Kidney tubule cell (primary cell): ENCODE results near the gene GAPDH.
"Not testable (repeated sequence)": the region's sequence is repeated elsewhere in the genome, so short reads cannot be mapped to it uniquely, and the experiment has no call there.

ENCODE experiments used
- DNase-seq: peaks from one replicate; pipeline ENCODE4 v3.0.0-alpha.2; 2018; ENCODE audit warnings: low spot score

Gene GAPDH

DNA sequence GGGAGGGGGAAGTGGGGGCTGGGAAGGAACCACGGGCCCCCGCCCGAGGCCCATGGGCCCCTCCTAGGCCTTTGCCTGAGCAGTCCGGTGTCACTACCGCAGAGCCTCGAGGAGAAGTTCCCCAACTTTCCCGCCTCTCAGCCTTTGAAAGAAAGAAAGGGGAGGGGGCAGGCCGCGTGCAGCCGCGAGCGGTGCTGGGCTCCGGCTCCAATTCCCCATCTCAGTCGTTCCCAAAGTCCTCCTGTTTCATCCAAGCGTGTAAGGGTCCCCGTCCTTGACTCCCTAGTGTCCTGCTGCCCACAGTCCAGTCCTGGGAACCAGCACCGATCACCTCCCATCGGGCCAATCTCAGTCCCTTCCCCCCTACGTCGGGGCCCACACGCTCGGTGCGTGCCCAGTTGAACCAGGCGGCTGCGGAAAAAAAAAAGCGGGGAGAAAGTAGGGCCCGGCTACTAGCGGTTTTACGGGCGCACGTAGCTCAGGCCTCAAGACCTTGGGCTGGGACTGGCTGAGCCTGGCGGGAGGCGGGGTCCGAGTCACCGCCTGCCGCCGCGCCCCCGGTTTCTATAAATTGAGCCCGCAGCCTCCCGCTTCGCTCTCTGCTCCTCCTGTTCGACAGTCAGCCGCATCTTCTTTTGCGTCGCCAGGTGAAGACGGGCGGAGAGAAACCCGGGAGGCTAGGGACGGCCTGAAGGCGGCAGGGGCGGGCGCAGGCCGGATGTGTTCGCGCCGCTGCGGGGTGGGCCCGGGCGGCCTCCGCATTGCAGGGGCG is at the start of gene GAPDH:
GAPDH (plus strand) TSS at position 595 of the 772 bp plus-strand sequence. CDS start 316 bp downstream, outside the sequence.
- peak; percentile 99 for DNase-seq

DNA sequence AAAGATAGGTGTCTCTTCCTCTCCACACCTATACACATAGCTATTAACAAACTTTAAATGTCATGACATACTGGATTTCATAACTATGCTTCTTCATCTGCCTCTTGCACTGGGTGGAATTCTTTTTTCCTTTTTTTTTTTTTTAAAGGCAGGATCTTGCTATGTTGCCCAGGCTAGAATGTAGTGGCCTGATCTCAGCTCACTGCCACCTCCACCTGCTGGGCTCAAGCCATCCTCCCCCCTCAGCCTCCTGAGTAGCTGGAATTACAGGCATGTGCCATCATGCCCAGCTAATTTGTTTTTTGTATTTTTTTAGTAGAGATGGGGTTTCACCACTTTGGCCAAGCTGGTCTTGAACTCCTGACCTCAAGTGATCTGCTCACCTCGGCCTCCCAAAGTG is 46.1 kb upstream of the GAPDH start:
- DNase-seq, result no peak

- DNase-seq, result no peak
Measured at GRCh38 chr12:6489449-6489848, 44.9 kb upstream of the GAPDH start.

DNA sequence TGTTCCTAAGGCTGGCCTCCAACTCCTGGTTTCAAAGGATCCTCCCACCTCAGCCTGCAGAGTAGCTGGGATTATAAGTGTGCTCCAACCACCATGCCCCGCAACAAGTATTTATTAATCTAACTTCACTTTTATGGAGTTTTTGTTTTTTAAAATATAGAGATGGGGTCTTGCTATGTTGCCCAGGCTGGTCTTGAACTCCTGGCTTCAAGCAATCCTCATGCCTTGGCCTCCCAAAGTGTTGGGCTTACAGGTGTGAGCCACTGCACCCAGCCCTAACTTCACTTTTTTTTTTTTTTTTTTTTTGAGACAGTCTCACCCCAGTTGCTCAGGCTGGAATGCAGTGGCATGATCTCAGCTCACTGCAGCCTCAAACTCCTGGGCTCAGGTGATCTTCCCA is 43.6 kb upstream of the GAPDH start:
- DNase-seq, result not testable (repeated sequence)

DNA sequence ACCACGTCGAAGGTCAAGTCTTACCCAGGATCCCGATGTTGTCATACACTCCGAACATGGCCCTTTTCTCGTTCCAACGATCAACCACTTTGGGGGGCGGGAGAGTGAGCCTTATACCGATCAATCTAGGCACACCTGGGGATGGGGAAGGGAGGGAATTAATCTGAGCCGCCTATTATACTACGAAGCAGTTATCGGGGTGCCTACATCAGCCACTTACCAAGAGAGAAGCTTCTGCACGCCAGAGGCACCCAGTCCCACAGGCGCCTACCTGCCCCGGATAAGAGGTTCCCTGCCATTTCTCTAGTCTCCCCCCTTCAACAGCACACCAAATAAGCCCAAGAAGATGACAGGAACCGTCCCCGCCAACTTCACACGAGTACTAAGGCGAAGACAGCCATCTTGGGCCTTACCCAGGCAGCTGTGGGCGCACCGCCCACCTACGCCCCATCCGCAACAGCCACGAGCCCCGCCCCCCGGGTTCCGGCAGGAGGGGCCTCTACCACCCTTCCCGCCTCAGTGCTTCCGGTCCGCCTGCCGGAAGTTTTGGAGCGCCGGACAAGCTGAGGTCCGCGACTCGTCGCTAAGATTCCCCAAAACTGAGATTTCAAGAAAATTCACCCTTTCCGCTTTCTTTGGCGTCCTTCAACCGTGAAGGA is 41.4 kb upstream of the GAPDH start, which contains the start of gene MRPL51:
MRPL51 (minus strand) TSS at position 425 of the 659 bp plus-strand sequence; CDS start at position 299, 126 bp downstream.
- DNase-seq, result peak; percentile 95

DNA sequence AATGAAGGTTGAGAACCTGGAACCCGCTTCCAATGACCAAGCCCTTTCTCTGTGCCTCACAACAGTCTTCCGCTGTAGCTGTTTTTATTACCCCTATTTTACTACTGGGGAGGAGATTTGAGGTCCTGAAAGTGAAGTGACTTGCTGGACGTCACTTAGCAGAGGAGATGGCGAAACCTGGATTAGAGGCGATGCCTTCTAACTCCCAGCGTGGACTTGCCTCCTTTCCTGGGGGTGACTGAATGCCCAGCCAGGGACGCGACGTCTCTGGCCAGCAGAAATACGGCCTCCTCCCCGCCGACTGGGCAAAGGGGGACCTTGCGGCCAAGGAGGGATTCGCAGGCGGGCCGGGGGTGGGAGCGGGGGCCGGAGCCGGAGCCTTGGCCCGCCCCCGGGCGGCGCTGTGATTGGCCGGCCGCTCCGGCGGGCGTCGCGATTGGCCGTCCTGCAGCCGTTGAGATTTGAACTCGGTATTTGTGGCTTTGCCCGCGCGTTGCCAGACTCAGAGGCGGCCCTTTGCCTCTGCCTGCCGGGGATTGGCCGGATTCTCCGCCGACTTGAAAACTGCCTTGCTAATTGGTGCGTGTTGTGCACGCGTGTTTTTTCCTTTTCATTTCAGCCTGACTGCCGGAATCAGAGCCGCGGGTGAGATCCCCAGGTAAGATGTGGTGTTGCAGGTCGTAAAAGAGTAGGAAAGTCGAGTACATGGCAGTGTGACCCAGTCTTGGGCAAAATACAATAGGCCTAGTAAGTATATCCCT is 40.6 kb upstream of the GAPDH start, which contains the start of gene NCAPD2:
NCAPD2 (plus strand) TSS at position 606 of the 761 bp plus-strand sequence. CDS start 997 bp downstream, outside the sequence.
- DNase-seq, result peak; percentile 97

DNA sequence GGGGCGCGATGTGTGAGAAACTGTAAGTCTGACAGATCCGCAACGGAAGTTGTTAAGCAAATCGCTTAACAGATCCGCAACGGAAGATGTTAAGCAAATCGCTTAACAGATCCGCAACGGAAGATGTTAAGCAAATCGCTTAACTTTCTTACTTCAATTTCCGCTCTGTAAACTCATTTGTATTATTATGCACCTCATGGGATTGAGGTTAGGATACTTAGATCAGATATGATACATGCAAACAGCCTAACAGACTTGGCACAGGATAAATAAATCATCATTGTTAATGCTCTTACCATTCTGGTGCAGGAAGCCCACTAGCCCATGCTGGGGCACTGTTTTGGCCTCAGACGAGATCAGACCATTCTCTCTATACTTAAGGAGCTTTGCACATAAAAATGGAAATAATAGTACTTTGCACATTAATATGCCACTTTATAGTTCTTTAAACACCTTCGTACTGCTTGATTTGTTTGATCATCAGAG is 40.0 kb upstream of the GAPDH start:
- DNase-seq, result peak; percentile 37

GRCh38 chr12:6494968-6495367 is 39.3 kb upstream of the GAPDH start:
- DNase-seq, result no peak

GRCh38 chr12:6497291-6497690 is 37.0 kb upstream of the GAPDH start:
- not testable (repeated sequence) for DNase-seq

- DNase-seq, result no peak
Measured at GRCh38 chr12:6500466-6500865, 33.9 kb upstream of the GAPDH start.

DNA sequence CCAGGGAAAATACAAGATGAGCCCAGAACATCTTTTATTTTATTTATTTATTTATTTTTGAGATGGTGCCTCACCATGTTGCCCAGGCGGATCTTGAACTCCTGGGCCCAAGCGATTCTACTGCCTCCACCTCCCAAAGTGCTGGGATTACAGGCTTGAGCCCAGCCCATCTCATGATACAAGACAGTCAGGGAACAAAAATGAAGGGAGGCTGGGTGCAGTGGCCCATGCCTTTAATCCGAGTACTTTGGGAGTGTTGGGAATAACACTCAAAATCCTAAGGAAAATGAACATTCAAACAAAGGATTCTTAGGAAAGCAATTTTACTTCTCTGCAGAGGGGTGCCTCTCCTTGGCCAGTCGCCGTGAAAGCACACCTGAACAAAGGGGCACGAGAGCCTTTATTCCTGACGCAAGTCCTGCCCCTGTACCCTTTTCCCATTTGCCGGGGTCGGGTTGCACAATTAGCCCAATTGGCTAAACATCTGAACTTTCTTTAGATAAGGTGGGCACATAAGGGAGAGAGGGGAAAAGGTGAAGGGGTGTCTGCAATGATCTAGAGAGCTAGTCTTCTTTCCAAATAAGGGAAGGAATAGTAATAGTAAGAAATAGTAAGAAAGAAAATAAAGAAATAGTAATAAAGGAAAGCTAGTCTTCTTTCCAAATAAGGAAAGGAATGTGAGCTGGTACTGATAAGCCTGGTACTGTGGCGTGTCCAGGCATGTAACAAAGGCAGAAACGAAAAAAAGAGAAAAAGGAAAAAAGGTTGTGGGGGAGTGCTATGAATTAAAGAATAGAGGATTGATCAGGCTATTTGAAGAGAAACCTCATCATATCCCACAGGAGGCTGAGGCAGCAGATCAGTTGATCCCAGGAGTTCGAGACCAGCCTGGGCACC is 27.0 kb upstream of the GAPDH start:
- DNase-seq, result no peak

DNA sequence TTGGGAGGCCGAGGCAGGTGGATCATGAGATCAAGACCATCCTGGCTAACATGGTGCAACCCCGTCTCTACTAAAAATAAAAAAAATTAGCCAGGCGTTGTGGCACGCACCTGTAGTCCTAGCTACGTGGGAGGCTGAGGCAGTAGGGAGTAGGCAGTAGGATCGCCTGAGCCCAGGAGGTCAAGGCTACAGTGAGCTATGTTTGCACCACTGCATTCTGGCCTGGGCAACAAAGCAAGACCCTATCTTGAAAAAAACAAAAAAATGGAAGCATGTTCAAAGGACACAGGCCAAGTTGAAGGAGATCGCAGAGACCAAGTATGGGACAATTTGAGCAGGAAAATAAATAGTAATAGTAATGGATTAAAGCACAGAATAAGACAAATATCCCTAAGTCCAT is 26.2 kb upstream of the GAPDH start:
- DNase-seq, result no peak

- DNase-seq, result no peak
Measured at GRCh38 chr12:6520186-6520585, 14.1 kb upstream of the GAPDH start.

DNA sequence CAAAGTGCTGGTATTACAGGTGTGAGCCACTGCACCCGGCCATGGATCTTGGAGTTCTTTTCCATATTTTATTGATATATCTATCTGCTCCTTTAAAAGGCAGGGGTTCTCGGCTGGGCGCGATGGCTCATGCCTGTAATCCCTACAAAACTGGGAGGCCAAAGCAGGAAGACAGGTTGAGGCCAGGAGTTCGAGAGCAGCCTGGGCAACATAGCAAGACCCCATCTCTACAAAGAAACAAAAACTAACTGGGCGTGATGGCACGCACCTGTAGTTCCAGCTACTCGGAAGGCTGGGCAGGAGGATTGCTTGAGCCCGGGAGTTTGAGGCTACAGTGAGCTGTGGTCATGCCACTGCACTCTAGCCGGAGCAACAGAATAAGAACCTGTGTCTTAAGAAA is 12.1 kb upstream of the GAPDH start:
- DNase-seq, result no peak

GRCh38 chr12:6523708-6524107 is 10.6 kb upstream of the GAPDH start:
- DNase-seq, result no peak

- DNase-seq, result no peak
Measured at GRCh38 chr12:6524648-6525047, 9.7 kb upstream of the GAPDH start.

DNA sequence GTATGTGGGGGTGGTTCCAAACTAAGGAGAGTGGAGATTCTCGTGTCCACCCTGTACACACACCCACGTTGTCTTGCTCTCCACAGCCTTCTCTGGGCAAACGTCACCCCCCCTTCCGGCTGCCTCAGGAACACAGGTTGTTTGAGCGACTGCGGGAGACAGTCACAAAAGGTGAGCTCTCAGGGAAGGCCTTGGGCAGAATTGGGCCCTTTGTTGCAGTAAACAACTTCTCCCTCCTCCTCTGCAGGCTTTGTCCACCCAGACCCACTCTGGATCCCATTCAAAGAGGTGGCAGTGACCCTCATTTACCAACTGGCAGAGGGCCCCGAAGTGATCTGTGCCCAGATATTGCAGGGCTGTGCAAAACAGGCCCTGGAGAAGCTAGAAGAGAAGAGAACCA is 8.1 kb upstream of the GAPDH start:
- DNase-seq, result no peak

DNA sequence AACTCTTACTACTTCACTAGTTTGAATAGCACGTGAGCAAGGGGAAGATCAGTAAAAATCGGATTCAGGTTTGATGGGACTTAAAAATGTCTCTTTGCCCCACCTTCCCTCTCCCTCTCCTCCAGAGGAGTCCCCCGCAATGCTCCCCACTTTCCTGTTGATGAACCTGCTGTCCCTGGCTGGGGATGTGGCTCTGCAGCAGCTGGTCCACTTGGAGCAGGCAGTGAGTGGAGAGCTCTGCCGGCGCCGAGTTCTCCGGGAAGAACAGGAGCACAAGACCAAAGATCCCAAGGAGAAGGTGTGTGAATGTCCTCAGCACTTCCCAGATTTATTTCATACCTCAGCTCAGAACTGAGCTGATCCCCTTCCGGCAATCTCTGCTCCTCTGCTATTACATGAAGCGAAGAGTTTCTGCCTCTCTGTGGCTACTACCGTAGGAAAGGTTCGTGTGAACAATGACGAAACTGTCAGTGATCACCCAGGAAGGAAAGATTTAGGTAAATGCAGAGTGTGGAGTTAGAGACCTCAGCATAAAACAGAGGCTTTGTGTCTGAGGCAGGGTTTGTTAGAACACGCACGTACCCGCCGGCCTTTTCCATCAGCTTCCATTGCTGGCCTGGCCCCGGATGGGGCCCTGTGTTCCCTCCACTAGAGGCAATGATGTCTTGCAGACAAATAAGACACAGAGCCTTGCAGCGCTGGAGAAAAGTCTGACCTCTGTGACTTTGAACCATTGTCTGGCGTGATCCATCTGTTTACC is 7.4 kb upstream of the GAPDH start:
- DNase-seq, result no peak

GRCh38 chr12:6527711-6528110 is 6.6 kb upstream of the GAPDH start:
- no peak for DNase-seq

DNA sequence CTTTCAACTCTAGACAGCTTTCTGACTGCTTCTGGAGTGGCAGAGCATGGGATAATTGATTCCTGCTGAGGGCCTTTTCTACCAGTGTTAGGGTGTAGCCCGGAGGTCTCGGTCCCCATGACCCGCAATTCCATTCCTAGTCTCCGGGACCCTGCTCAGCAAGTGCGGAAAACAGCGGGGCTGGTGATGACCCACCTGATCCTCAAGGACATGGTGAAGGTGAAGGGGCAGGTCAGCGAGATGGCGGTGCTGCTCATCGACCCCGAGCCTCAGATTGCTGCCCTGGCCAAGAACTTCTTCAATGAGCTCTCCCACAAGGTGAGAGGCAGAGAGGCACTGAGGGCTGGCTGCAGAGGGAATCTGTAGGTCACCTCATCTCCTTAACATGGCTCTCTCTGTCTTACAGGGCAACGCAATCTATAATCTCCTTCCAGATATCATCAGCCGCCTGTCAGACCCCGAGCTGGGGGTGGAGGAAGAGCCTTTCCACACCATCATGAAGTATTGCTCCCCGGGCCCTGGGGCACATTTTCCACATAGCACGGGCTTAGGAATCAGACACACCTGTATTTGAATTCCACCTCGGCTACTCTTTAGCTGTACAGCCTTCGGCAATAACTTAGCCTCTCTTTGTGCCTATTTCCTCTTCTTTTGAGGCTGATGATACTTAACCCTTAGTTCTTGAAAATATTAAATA is 5.6 kb upstream of the GAPDH start:
- no peak for DNase-seq
